T-helper 2 cell (primary cell): ENCODE data around the gene SPATA46.

Experiments used
- DNase-seq, 5 experiments: peaks; one replicate each; pipeline versions ENCODE4 v3.0.0 to v3.0.0-alpha.2; 2012 to 2022

Gene SPATA46

DNA sequence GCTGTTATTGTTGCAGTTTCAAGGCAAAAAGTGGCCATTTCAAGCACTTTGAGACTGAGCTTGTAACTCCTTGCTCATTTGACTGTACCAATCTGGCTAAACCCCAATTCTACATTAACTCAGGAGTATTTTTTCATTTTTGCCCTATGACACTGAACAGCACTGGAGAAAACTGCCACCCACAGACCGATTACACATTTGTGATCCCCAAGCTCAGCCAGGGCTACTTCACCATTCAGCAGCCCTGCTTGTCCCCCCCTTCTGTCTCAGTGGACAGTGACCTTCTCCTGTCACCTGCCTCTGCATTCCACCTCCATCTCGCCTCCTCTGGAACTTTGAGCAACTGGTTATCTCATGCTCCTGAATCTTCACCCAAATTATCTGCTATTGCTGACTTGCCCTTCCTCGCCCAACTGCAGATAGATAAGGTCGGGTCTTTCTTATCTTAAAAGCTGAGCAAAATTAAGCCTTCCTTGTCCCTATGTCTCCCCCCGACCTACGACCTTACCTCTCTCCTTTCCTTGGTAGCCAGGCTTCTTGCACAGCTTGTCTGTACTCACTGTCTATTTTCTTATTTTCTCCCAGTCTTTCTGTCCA, 25.3 kb downstream of the SPATA46 start:
- DNase-seq, result no peak

DNA sequence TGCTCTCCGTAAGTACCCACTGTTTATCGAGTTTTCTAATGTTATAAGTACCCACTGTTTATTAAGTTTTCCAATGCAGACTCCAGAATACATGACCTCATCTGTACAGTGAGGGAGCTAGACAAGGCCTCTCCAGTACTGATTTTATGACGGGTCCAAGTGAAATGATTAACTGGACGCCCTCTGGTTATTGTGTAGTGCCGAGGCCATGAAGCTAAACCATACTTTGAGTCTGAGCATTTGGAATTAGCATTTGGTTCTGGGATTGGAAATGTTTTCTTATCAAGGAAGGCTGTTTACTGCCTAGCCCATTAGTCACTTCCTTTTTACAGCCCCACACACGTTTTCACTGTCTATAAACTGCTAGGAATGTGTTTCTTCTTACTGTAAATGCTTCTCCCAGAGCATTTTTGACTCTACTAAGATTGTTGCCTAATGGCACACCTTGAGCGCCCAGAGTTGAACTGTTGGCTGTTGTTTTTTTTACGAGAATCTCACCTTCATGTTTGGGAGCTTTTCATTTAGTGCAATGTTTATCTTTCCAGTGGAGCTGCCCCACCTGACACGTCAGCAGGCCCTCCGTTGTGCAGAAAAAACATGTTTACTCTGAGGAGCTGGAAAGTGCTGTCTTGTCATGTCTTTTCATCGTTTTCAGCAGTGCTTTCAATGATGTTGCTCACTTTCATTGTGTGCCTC, 26.9 kb downstream of the SPATA46 start:
- DNase-seq, result no peak

DNA sequence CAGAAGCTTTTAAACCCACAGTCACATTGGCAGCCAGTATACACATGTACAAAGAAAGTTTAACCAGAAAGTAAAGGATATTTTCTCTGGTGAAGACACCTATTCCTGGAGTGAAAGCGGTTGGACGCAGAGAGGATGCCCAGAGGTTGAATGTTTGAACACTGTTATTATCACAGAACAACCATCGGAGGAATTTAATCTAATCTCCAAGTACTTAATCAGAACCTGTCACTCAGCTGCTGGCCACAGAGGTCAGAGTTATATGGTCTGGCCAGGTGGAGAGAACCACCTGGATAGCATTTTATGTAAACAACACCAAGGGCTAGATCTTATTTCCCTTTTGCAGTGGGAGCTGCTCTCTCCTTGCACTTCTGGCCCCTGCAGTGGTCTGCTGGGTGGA, 29.4 kb downstream of the SPATA46 start:
- DNase-seq, result no peak

DNA sequence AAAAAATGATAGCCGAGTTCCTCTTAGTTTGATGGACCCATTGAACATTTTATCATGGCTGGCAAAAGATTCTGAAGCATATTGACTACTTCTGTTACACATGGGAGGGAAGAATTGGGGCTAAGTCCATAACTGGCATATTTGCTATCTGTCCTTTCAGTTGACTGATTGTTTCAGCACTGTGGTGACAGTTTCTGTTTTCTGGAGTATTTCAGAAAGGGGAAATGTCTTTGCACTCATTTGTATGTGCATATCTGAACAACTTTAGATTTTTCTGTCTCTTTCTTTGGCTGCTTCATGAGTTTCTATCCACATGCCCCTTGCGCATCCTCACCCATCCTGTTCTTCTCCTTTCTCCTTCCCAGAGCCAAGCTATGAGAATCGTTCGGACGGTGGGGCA, 33.2 kb downstream of the SPATA46 start:
- no peak for DNase-seq

DNA sequence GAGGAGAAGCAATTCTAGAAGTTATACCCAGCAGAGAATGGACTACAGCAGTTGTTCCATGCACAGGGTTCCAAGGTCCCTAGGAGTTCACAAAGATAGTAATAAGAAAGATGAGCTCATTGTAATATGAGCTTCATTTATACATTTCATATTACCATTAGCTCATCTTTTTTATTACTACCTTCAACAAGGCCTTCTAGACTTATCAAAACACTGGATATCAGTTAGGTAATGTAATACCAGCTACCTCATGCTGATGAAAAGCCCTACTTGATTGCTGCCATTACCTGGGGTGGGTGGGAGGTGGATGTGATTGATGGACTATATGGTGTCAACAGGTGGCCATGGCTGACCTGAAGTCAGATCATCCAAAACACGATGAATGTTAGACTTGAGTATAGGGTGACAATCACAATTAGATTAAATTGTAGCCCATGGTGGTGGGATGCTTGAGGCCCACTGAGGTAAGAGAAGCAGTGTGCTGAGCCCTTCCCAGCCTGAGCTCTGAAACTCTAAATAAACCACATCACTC, 34.1 kb downstream of the SPATA46 start:
- no peak for DNase-seq

DNA sequence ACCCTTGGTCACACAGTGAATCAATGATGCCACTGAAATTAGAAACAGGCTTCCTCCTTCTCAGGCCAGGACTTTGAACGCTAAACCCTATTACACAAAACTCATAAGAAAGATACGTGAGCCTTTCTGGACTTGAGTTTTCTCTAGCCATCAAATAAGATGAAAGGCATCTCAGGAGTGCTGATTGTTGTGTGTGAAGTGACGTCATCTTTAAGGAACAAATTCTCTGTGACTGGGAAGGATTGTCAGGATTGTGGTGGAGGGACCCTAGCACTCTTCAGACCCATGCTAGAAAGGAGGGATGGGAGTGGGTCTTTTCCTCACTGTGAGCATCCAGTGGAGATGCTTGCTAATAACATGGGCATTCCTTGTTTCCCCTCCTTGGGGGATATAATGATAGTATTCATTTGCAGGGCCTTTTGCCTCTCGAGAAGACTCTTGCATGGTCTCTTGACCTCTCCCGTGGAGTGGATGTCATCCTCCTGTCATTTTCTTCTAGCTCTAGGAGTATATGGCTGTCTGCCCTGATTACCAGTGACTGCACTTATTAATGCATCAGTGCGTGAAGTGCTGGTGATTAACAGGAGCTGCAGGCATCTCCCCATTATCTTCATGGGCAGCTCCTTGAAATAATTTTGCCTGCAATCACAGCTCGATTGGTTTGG, 39.9 kb downstream of the SPATA46 start:
- DNase-seq, result no peak

GRCh38 chr1:162335126-162335525, 41.5 kb downstream of the SPATA46 start:
- no peak for DNase-seq

- no peak for DNase-seq
Measured at GRCh38 chr1:162333991-162334390, 42.7 kb downstream of the SPATA46 start.

- DNase-seq, result no peak
Measured at GRCh38 chr1:162329826-162330225, 46.8 kb downstream of the SPATA46 start.

DNA sequence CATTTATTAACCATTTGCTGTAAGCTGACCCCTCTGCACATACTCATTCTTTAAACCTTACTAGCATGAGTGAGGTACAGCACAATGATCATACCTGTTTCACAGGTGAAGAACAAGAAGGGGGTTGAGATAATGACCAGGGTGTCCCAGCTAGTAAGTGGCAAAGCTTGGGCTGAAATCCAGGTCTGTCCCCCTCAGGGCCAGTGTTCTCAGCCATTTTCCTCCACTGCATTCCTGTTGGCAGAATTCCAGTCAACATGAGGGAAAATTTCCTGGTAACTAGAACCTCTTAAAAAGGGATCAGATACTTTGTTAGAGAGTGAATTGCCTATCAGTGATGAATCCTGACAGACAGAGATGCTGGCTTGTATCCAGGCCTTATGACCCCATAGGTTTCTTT, 48.1 kb downstream of the SPATA46 start:
- no peak for DNase-seq

GRCh38 chr1:162327788-162328165, 48.9 kb downstream of the SPATA46 start:
- no peak for DNase-seq

- DNase-seq, result no peak
Measured at GRCh38 chr1:162327144-162327787, 49.4 kb downstream of the SPATA46 start.

DNA sequence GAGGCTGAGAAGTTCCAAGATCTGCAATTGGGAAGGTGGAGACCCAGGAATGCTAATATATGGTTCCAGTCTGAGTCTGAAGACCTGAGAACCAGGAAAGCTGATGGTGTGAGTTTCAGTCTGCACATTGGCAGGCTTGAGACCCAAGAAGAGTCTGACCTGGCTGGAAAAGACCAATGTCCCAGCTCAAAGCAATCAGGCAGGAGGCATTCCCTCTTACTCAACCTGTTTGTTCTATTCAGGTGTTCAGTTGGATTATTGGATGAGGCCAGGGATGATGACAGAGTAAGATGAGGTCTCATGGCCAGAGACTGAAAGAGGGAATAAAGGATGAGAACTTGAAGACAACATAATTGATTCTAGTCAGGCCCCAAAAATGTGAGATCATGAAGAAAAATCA, 50.1 kb downstream of the SPATA46 start:
- DNase-seq, result no peak

DNA sequence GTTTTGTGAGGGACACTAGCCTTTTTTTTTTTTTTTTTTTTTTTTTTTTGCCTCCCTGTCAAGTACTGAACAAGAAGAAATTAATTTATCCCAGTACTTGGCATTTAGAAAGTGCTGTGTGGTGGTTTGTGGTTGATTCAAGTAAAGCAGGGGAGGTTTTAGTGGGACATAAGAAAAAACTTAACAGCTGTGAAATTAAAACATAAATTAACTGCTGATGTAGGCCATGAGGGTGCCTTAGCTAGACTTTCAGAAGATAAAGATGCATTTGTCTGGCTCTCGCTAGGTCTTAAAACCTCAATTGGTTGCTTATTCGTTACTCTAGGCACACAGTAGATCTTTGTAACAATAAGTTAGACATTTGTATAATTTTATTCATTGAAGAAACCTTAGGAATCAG, 52.3 kb downstream of the SPATA46 start:
- DNase-seq, result no peak
